K562 (cell line): ENCODE measurements around the gene OR7G1. TPM values are rescaled to one million over a fixed set of nuclear protein-coding genes. Genes with fewer than 3 reads are reported as not detected.

Experiments used
- ARNT ChIP-seq, 2 experiments: fragments of 450-650 bp; IDR thresholded peaks; 2 replicates each; pipeline ENCODE4 v1.6.1; 2016; ENCODE audit warnings: mild to moderate bottlenecking in 1 of 2
- CEBPG ChIP-seq, 3 experiments: fragments of 200-800 bp in 1 of 3; sonication (Bioruptor generic) in 1 of 3; sonication (generic) in 1 of 3; formaldehyde crosslinking in 1 of 3; IDR thresholded peaks in 2 of 3; conservative IDR thresholded peaks in 1 of 3; 2 replicates each; pipeline versions ENCODE4 v1.6.1 to v1.8.0; 2016 to 2022; ENCODE audit warnings: missing compliant biosample characterization in 2 of 3, missing genetic modification characterization in 2 of 3, mild to moderate bottlenecking in 1 of 3, missing genetic modification reagents in 1 of 3
- DMBX1 ChIP-seq: fragments of 250-450 bp; sonication (Bioruptor Pico); IDR thresholded peaks from 2 replicates; pipeline ENCODE4 v1.8.0; 2022; ENCODE audit warnings: inconsistent platforms, mild to moderate bottlenecking, moderate library complexity, borderline replicate concordance
- E2F3 ChIP-seq: fragments of 250-450 bp; sonication (Bioruptor Pico); IDR thresholded peaks from 2 replicates; pipeline ENCODE4 v1.4.0; 2020; ENCODE audit warnings: mild to moderate bottlenecking
- EGR1 ChIP-seq: fragments of 450-650 bp; conservative IDR thresholded peaks from 2 replicates; pipeline ENCODE4 v1.6.1; 2017; ENCODE audit warnings: mild to moderate bottlenecking
- HDAC1 ChIP-seq, 2 experiments: fragments of 450-650 bp; IDR thresholded peaks; 2 replicates each; pipeline ENCODE4 v1.6.1; 2016 to 2017; ENCODE audit warnings: inconsistent platforms in 1 of 2, mild to moderate bottlenecking in 1 of 2, moderate library complexity in 1 of 2
- HDGF ChIP-seq: fragments of 450-650 bp; IDR thresholded peaks from 2 replicates; pipeline ENCODE4 v1.6.1; 2016
- JUN ChIP-seq, 2 experiments: sonication (generic) in 1 of 2; formaldehyde crosslinking in 1 of 2; IDR thresholded peaks; 2 replicates each; pipeline versions ENCODE4 v1.6.1 to v1.8.0; 2012 to 2022; ENCODE audit warnings: borderline replicate concordance in 2 of 2, mild to moderate bottlenecking in 2 of 2, improper control_type of control experiment in 1 of 2, low read depth in 1 of 2, low read length in 1 of 2, missing genetic modification reagents in 1 of 2
- JUND ChIP-seq, 2 experiments: IDR thresholded peaks; 2 replicates in 1 of 2; 3 replicates in 1 of 2; pipeline ENCODE4 v1.6.1; 2011; ENCODE audit warnings: borderline replicate concordance in 2 of 2, low read depth in 2 of 2, low read length in 2 of 2, improper control_type of control experiment in 1 of 2, missing biosample characterization in 1 of 2, missing genetic modification characterization in 1 of 2, missing genetic modification reagents in 1 of 2
- NELFE ChIP-seq: IDR thresholded peaks from 2 replicates; pipeline ENCODE4 v1.6.1; 2011; ENCODE audit warnings: mild to moderate bottlenecking; ENCODE audit not compliant: insufficient read depth, insufficient read length
- NFYB ChIP-seq: IDR thresholded peaks from 2 replicates; pipeline ENCODE4 v1.6.1; 2011; ENCODE audit warnings: mild to moderate bottlenecking, moderate library complexity; ENCODE audit not compliant: insufficient read length; ENCODE audit errors: extremely low read depth
- ZNF3 ChIP-seq: fragments of 250-450 bp; sonication (Bioruptor Pico); IDR thresholded peaks from 2 replicates; pipeline ENCODE4 v1.5.0; 2021; ENCODE audit warnings: mild to moderate bottlenecking, moderate library complexity
- ZNF311 ChIP-seq: fragments of 250-450 bp; sonication (Bioruptor Pico); IDR thresholded peaks from 2 replicates; pipeline ENCODE4 v1.4.0; 2020; ENCODE audit warnings: mild to moderate bottlenecking, moderate library complexity
- ZNF584 ChIP-seq: fragments of 200-800 bp; sonication (Bioruptor generic); IDR thresholded peaks from 2 replicates; pipeline ENCODE4 v1.6.1; 2016; ENCODE audit warnings: low read depth, mild to moderate bottlenecking, missing genetic modification characterization, missing compliant biosample characterization
- ZNF766 ChIP-seq: fragments of 200-800 bp; sonication (Bioruptor generic); conservative IDR thresholded peaks from 2 replicates; pipeline ENCODE4 v1.6.1; 2016; ENCODE audit warnings: missing genetic modification characterization, missing compliant biosample characterization
- polyA plus RNA-seq, 8 experiments: library from polyadenylated mRNA; depleted of rRNA in 4 of 8; stranded (reverse) in 5 of 8; unstranded in 3 of 8; fragments of >200 nt; fragmentation: Nextera tagmentation in 2 of 8; fragmentation: Illumina TruSeq in 1 of 8; extraction: Ambion mirVana in 2 of 8; extraction: Trizol in 1 of 8; gene quantifications; 2 replicates each; pipeline versions ENCODE4 v1.2.1 to v1.2.3, GENCODE V29; 2011 to 2014; ENCODE audit warnings: inconsistent platforms in 1 of 8, missing spikeins in 1 of 8
- total RNA-seq, 7 experiments: library from RNA; depleted of rRNA in 6 of 7; stranded (reverse); fragments of >200 nt in 6 of 7; fragmentation: Illumina TruSeq in 2 of 7; extraction: Trizol in 2 of 7; gene quantifications; 2 replicates each; pipeline versions ENCODE4 v1.2.1 to v1.2.3, GENCODE V29; 2011 to 2021; ENCODE audit warnings: low replicate concordance in 1 of 7
- TF ChIP-seq, protein P1 (sequence below), 2 experiments: fragments of 450-650 bp in 1 of 2; IDR thresholded peaks; 2 replicates each; pipeline ENCODE4 v1.6.1; 2011 to 2017; ENCODE audit warnings: low read depth in 2 of 2, antibody characterized with exemption in 1 of 2, borderline replicate concordance in 1 of 2, low read length in 1 of 2, mild to moderate bottlenecking in 1 of 2, mixed read lengths in 1 of 2; ENCODE audit not compliant: control insufficient read depth in 1 of 2
- TF ChIP-seq, protein P2 (sequence below): fragments of 200-800 bp; sonication (Bioruptor generic); IDR thresholded peaks from 2 replicates; pipeline ENCODE4 v1.6.1; 2017; ENCODE audit warnings: missing genetic modification characterization, missing compliant biosample characterization
- TF ChIP-seq, protein P3 (sequence below): fragments of 200-400 bp; formaldehyde crosslinking; IDR thresholded peaks from 2 replicates; pipeline ENCODE4 v1.6.1; 2017; ENCODE audit warnings: mild to moderate bottlenecking, low read depth, low read length, moderate library complexity

The OR7G1 gene
- total and polyA plus RNA-seq, 9 of the 15 experiments (the other 6 are each of a cell fraction or from before 2014, with no cell fraction given), result not detected

DNA sequence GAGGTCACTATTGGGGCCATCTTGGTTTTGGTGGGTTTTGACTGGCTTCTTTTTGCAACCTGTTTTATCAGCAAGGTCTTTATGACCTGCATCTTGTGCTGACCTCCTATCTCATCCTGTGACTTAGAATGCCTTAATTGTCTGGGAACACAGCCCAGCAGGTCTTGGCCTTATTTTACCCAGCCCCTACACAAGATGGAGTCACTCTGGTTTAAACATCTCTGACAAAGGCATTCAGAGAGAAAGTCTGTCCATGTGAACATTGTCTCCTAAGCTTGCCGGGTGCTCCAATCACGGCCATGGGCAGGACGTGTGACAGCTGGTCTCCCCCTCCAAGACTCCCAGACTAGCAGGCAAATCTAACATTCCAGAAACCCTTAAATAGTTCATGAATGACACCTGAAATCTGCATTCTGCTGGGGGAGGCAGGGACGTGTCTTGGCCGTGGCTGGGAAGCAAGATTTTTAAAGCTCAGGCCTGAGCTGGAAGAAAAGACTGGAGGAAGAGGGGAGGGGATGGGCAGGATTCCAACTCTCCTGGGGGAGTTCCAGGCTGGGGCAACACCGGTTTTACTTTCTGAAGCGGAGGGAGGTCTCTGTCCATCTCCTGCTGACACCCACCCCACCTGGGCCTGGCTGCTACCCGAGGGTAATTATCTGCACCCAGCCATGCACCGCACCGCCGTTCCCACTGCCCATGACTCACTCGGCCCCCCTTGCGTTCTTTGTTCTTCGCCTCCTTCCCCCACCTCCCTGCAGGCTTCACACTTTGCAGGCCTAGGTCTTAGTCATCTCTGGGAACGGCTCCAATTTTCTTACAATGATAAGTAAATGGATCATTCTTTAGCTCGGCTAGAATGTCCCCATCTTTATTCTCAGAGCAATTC is 40.3 kb downstream of the OR7G1 start (continued):
- TF ChIP-seq NFYB (no peak), ZNF3 (CRISPR knock-in tag) (no peak), DMBX1 (peak; percentile 30; the same call in 1 of the 2 replicates), ARNT (IDR thresholded peaks at IDR 0.05) (peak in 1 of 2 experiments; percentile 72; a peak in 2 of 4 replicates), EGR1 (peak; percentile 44), ZNF766 (0 out of 2 replicates have a peak, but pooled peaks have one; percentile 33), CEBPG (CRISPR knock-in tag; IDR thresholded peaks at IDR 0.05) (no peak), CEBPG (tag; conservative IDR thresholded peaks at IDR 0.05 in 1 of 2, IDR thresholded peaks at IDR 0.05 in 1 of 2) (no peak), JUN (IDR thresholded peaks at IDR 0.05; ENCODE audit: borderline replicate concordance, low read depth, low read length) (peak; percentile 99), JUN (CRISPR knock-in tag; IDR thresholded peaks at IDR 0.05; ENCODE audit: borderline replicate concordance) (no peak), NELFE (no peak), ZNF584 (CRISPR knock-in tag) (peak; percentile 42; the same call in 1 of the 2 replicates), ZNF311 (CRISPR knock-in tag) (no peak), JUND (IDR thresholded peaks at IDR 0.05; ENCODE audit: borderline replicate concordance, low read depth, low read length) (peak; percentile 100), JUND (tag; IDR thresholded peaks at IDR 0.05; ENCODE audit: borderline replicate concordance, low read depth, low read length) (peak; percentile 99; the same call in 2 of the 3 replicates), HDAC1 (IDR thresholded peaks at IDR 0.05) (peak in 1 of 2 experiments; percentile 77; a peak in 1 of 4 replicates), E2F3 (CRISPR knock-in tag) (no peak), HDGF (no peak)
- TF ChIP-seq, protein P1, sequence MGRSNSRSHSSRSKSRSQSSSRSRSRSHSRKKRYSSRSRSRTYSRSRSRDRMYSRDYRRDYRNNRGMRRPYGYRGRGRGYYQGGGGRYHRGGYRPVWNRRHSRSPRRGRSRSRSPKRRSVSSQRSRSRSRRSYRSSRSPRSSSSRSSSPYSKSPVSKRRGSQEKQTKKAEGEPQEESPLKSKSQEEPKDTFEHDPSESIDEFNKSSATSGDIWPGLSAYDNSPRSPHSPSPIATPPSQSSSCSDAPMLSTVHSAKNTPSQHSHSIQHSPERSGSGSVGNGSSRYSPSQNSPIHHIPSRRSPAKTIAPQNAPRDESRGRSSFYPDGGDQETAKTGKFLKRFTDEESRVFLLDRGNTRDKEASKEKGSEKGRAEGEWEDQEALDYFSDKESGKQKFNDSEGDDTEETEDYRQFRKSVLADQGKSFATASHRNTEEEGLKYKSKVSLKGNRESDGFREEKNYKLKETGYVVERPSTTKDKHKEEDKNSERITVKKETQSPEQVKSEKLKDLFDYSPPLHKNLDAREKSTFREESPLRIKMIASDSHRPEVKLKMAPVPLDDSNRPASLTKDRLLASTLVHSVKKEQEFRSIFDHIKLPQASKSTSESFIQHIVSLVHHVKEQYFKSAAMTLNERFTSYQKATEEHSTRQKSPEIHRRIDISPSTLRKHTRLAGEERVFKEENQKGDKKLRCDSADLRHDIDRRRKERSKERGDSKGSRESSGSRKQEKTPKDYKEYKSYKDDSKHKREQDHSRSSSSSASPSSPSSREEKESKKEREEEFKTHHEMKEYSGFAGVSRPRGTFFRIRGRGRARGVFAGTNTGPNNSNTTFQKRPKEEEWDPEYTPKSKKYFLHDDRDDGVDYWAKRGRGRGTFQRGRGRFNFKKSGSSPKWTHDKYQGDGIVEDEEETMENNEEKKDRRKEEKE (IDR thresholded peaks at IDR 0.05; ENCODE audit: borderline replicate concordance in 1 of 2, control insufficient read depth in 1 of 2, low read depth in 2 of 2, low read length in 1 of 2), result no peak
- TF ChIP-seq, protein P2, sequence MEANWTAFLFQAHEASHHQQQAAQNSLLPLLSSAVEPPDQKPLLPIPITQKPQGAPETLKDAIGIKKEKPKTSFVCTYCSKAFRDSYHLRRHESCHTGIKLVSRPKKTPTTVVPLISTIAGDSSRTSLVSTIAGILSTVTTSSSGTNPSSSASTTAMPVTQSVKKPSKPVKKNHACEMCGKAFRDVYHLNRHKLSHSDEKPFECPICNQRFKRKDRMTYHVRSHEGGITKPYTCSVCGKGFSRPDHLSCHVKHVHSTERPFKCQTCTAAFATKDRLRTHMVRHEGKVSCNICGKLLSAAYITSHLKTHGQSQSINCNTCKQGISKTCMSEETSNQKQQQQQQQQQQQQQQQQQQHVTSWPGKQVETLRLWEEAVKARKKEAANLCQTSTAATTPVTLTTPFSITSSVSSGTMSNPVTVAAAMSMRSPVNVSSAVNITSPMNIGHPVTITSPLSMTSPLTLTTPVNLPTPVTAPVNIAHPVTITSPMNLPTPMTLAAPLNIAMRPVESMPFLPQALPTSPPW, result peak; percentile 100
- TF ChIP-seq, protein P3, sequence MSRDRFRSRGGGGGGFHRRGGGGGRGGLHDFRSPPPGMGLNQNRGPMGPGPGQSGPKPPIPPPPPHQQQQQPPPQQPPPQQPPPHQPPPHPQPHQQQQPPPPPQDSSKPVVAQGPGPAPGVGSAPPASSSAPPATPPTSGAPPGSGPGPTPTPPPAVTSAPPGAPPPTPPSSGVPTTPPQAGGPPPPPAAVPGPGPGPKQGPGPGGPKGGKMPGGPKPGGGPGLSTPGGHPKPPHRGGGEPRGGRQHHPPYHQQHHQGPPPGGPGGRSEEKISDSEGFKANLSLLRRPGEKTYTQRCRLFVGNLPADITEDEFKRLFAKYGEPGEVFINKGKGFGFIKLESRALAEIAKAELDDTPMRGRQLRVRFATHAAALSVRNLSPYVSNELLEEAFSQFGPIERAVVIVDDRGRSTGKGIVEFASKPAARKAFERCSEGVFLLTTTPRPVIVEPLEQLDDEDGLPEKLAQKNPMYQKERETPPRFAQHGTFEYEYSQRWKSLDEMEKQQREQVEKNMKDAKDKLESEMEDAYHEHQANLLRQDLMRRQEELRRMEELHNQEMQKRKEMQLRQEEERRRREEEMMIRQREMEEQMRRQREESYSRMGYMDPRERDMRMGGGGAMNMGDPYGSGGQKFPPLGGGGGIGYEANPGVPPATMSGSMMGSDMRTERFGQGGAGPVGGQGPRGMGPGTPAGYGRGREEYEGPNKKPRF, result no peak
